ENCODE data around the gene VAV2. TPM values are rescaled to one million over a fixed set of nuclear protein-coding genes. Genes with fewer than 3 reads are reported as not detected.

VAV2 gene
- total and polyA plus RNA-seq, 5 donors, result 4.7 to 11.4 (median 7.4) TPM

DNA sequence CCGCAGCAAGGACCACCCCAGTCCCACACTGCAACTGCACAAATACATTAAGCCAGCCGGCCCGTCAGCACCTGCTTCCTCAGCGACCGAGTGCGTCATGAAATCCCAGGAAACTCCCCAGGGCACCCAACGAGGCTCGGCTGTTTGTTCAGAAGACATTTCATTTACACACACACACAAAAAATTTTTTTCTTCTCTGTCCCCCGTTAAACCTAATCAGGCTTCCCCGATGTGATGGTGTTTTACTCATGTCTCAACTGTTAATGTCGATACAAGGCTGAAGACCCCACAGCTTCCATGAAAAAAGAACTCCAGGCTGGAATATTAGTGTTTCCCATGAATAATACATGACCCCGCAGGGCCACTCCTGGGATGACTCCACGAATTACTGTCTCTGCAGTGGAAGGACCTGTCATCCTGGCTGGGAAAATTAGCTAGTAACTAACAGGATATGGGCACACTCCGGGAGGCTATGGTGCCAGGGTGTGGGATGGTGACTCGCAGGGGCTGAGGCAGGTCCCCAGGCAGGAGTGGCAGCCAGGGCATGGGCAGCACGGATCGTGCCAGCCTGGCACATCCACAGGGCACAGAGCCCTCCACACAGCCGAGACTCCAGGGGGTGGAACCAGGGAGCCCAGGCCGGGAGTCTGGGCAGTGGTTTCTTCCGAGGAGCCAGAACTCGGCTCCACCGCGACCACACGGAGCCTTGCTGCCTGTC is 102.4 kb downstream of the VAV2 start:
- H3K27me3 ChIP-seq (ENCODE audit: control insufficient read depth, insufficient read depth), result no peaks in the 10 kb centered on the region
- ATAC-seq (peak in 1 of 2 donors; percentile 24), DNase-seq (no peak)
- no peak overlapping the region for H3K27ac ChIP-seq (ENCODE audit: low read length)
- no peaks in the 10 kb centered on the region for H3K9me3 ChIP-seq (ENCODE audit: control insufficient read depth, low read length)
- WGBS, result 86% methylated on average over 24 of the region's 24 CpGs
- intact Hi-C loops (cut with DNase I), result loop anchor here in 1 of 4 donors (10.0 kb wide), 1 partner anchor 65 kb away; no protein-coding TSS in a partner anchor
- H3K4me1 ChIP-seq (ENCODE audit: control insufficient read depth, insufficient read depth, low read length), result no peaks in the 10 kb centered on the region
- no peak overlapping the region for H3K4me3 ChIP-seq (ENCODE audit: low read length)

DNA sequence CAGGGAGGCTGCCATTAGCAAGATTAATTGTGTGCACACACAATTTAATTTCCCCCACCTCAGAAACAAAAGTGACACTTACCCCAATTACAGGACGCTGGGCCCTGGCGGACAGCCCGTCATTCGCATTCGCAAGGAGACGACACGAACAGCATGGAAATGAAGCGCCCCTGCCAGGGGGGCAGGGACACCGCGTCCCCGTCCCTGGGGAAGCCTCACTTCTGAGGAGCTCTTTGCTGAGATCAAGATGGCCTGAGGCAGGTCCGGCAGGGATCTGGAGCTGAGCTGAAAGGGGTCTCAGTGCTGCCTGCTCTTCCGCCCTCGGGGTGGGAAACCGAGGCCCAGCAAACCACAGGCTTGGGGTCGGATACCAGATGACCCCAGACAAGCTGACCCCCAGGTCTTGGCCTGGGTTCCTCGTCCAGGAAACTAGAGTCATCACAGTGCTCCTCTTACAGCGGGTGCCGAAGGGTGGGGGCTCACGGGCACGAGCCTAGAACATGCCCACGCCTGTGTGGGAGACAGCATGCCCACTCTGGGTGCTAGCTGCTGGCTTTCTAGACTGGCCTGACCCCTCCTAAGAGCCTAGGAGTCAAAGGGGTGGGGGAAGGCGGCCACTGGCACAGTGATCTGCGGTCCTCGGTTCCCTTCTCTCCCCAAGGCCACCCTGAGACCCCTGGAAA is 103.2 kb downstream of the VAV2 start:
- no peak overlapping the region for H3K27ac ChIP-seq (ENCODE audit: low read length)
- intact Hi-C loops (cut with DNase I), result no loop called here
- no peak overlapping the region for H3K4me3 ChIP-seq (ENCODE audit: low read length)
- H3K27me3 ChIP-seq (ENCODE audit: control insufficient read depth, insufficient read depth), result no peaks in the 10 kb centered on the region
- H3K9me3 ChIP-seq (ENCODE audit: control insufficient read depth, low read length), result no peaks in the 10 kb centered on the region
- DNase-seq (no peak), ATAC-seq (no peak)
- H3K4me1 ChIP-seq (ENCODE audit: control insufficient read depth, insufficient read depth, low read length), result no peaks in the 10 kb centered on the region
- 83% methylated on average over 25 of the region's 25 CpGs for WGBS

DNA sequence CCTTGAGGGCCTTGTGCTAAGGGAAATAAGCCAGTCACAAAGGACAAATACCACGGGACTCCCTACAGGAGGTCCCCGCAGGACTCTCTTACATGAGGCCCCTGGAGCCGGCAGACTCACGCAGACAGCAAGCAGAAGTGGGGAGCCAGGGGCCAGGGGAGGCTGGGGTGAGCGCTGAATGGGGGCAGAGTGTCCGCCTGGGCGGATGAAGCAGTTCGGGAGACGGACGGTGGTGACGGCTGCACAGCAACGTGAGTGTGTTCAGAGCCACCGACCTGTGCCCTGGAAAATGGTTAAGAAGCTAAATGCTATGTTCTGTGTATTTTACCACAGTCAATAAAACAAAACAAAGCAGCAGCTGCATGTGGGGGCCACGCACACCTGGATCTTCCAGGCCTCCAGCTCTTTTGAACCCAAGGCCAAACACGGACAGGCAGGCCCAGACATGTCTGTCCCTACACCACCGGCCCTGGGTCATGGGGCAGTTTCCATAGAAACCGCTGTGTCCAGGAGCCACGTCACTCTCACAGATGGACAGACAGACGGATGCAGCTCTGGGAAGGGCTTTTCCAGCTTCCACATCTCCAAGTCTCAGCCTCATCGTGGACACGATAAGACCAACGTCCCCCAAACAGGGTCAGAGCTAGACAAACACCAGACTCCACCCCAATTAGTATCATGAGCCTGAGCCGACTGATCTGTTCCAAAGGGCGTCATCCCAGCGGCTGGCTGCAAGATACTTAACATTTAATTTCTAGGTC is 103.9 kb downstream of the VAV2 start:
- H3K27me3 ChIP-seq (ENCODE audit: control insufficient read depth, insufficient read depth), result no peaks in the 10 kb centered on the region
- H3K27ac ChIP-seq (ENCODE audit: low read length), result no peak overlapping the region
- DNase-seq (no peak), ATAC-seq (no peak)
- no peak overlapping the region for H3K4me3 ChIP-seq (ENCODE audit: low read length)
- intact Hi-C loops (cut with DNase I), result no loop called here
- no peaks in the 10 kb centered on the region for H3K9me3 ChIP-seq (ENCODE audit: control insufficient read depth, low read length)
- WGBS, result 75% methylated on average over 25 of the region's 25 CpGs
- H3K4me1 ChIP-seq (ENCODE audit: control insufficient read depth, insufficient read depth, low read length), result no peaks in the 10 kb centered on the region

DNA sequence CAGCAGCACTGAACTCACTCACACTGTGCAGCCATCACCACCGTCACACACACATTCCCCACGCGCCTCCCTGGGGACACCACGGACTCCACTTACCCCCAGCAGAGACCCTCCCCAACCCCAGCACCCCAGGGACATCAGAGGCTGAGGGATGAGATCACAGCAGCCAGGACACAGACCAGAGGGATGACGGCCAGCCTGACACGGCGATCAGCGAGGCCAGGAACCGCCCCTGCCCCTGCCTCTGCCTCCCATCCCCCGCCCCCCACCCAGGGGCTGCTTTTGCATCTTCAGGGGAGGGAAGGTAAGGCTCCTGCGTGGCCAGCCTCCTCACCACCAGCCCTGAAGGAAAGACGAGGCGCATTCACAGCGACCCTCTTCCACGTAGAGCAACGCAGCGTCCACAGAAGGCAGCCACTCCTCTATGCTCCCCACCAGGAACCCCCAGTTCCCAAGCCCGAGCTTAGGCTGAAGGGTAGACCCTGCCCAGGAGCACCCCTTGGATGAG is 104.5 kb downstream of the VAV2 start:
- H3K27me3 ChIP-seq (ENCODE audit: control insufficient read depth, insufficient read depth), result no peaks in the 10 kb centered on the region
- no peak overlapping the region for H3K4me3 ChIP-seq (ENCODE audit: low read length)
- WGBS, result 78% methylated on average over 18 of the region's 18 CpGs
- no peaks in the 10 kb centered on the region for H3K9me3 ChIP-seq (ENCODE audit: control insufficient read depth, low read length)
- ATAC-seq (no peak), DNase-seq (no peak)
- H3K4me1 ChIP-seq (ENCODE audit: control insufficient read depth, insufficient read depth, low read length), result no peaks in the 10 kb centered on the region
- intact Hi-C loops (cut with DNase I), result no loop called here
- no peak overlapping the region for H3K27ac ChIP-seq (ENCODE audit: low read length)

DNA sequence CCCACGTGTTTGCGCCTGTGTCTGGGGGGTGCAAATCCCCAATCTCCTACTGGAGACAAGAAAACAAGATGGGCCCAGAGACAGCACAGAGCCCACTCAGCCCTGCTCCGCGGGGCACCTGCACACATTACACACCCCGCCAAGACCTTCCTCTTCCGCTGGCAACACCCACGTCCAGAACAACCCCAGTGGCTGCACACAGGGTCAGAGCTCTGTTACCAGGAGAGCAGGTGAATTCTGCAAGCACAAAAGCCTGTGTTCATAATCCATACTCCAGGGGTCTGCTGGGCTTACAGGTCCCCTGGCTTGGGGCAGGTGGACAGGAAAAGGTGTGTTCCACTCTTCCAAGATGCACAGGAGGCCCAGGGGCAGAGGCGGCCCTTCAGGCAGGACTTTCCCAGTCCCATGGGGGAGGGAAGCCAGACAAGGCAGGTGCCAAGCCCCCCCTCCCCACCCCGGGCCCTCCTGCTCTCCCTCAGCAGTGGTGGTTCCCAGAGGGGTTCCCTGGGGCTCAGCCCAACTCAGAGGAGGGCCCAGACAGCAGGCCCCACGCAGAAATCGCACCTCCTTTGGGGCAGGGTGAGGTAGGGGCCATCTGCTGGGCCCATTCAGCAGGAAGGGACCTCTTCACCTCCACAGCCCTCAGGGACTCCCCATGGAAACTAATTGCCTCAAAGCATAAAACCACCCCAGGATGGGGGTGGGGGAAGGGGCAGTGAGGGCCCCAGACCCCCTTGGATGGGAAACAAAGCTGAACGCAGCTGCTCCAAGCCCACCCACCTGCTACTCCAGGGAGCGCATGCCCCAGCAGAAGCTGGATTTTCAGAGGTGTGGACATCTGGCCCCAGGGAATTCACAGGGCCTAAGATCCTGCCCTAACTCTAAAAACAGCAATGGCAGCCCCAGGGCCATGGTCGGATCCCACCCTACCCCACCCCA is 105.3 kb downstream of the VAV2 start:
- DNase-seq (no peak), ATAC-seq (no peak)
- no peak overlapping the region for H3K4me3 ChIP-seq (ENCODE audit: low read length)
- no peaks in the 10 kb centered on the region for H3K4me1 ChIP-seq (ENCODE audit: control insufficient read depth, insufficient read depth, low read length)
- no peaks in the 10 kb centered on the region for H3K27me3 ChIP-seq (ENCODE audit: control insufficient read depth, insufficient read depth)
- WGBS, result 84% methylated on average over 14 of the region's 14 CpGs
- intact Hi-C loops (cut with DNase I), result no loop called here
- H3K27ac ChIP-seq (ENCODE audit: low read length), result no peak overlapping the region
- no peaks in the 10 kb centered on the region for H3K9me3 ChIP-seq (ENCODE audit: control insufficient read depth, low read length)

DNA sequence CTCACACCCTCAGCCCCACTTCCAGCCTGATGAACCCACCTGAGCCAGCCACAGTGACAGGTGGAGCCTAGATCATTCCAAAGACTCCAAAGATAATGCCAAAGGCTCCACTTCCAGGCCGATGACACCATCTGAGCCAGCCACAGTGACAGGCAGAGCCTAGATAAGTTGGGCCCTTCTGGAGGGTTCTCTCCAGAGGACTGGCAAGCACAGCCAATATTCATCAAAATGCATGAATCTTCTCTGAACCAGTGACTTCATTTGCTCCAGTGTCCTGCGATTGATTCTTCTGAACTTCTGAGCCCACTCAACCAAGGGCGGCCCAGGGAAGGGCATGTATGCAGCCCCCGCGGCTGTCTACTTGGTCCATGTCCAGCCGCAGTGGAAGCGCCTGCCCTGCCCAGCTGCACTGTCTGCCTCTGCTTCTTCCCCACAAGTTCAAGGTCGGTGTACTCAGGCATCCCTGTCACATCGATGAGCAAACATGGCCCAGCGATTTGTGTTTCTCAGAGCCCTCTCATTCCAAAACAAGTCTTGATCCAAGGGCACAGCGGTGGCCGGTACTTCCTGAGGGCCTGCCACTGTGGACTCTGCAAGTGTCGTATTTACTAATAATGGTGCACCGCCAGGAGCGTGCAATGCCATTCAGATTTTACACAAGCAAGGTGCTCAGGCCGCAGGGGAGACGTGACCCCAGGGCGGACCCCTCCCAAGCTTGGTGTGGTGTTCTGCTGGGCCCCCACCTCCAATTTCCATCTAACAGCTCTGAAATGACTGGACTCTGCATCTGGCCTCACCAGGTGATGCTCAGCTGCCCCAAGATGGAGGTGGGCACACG is 107.0 kb downstream of the VAV2 start:
- Histone ChIP-seq H3K9me3 (ENCODE audit: control insufficient read depth, low read length) (no peaks in the 10 kb centered on the region), H3K27ac (ENCODE audit: low read length) (no peak overlapping the region), H3K27me3 (ENCODE audit: control insufficient read depth, insufficient read depth) (no peaks in the 10 kb centered on the region), H3K4me3 (ENCODE audit: low read length) (no peak overlapping the region), H3K4me1 (ENCODE audit: control insufficient read depth, insufficient read depth, low read length) (peaks cover 2% of the 10 kb centered on the region)
- intact Hi-C loops (cut with DNase I), result no loop called here
- no peak for DNase-seq
- no peak for ATAC-seq
- WGBS, result 92% methylated on average over 19 of the region's 19 CpGs

DNA sequence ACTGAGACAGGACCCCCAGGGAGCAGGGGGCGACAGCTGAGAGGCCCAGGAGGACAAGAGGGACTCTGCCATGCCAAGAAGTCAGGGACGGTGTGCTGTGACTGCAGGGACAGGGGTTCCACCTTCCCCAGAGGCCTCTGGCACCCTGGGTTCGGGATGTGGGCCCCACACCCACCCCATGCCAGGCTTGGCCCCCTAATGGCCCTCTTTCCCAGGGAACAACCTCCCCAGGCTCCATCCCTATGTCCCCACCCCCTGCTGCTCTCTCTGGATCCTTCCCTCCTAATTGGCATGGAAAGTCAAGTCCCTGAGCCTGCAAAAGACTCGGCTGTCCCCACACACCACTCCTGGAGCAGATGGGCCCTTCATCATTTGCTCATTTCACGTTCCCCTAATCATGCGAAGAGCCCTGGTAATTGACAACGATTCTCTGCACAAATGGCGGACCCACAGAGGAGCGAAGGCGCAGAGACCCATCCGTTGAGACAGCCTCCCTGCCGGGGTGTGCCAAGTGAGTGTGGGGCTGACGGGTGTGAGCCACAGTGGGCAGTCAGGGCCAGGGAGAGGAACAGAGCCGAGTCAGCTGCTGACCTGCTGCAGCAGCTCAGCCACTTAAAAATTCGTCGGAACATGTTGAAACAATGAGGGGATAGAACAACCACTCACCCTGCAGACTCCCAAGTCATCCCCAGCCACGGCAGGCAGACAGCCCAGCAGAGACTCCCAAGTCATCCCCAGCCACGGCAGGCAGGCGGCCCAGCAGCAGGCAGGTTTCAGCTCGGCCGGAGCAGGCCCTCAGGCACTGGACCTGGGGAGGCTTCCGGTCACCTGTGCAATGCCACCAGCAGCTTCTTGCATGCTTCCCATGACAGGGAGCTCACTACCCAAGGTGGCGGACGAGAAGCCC is 109.0 kb downstream of the VAV2 start:
- intact Hi-C loops (cut with DNase I), result no loop called here
- H3K4me3 ChIP-seq (ENCODE audit: low read length), result no peak overlapping the region
- no peaks in the 10 kb centered on the region for H3K27me3 ChIP-seq (ENCODE audit: control insufficient read depth, insufficient read depth)
- H3K27ac ChIP-seq (ENCODE audit: low read length), result no peak overlapping the region
- 88% methylated on average over 24 of the region's 24 CpGs for WGBS
- DNase-seq, result no peak
- ATAC-seq, result no peak
- H3K9me3 ChIP-seq (ENCODE audit: control insufficient read depth, low read length), result no peaks in the 10 kb centered on the region
- H3K4me1 ChIP-seq (ENCODE audit: control insufficient read depth, insufficient read depth, low read length), result peaks cover 2% of the 10 kb centered on the region

DNA sequence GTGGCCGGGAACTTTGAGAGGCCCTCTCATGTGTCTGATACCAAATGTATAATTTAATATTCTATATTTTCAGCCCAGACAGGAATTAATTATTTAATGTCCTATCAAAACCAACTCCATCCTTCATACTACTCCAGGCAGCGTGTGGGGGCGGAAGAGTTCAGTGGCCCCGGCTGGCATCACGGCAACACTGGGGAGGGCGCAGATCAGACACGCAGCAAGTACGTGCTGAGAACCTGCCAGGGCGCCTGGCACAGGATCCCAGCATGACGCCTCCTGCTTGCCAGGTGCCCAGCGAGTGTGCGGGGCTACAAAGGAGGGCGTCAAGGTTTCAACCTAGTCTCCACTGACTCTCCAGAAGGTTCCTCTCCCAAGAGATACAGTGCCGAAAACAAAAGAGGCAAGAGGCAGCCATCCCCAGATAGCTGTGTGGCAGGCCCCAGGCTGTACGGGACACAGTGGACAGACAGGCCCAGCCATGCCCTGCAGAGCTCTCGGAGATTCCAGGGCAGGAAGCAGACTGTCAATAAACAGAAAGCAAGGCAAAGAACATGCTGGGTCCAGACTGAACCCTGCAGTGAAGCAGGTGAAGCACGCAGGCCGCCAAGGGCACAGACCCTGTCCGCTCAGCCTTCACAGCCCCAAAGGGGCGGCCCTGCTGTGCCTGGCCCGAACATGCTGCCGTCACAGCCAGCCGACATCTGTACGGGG is 110.3 kb downstream of the VAV2 start:
- 76% methylated on average over 24 of the region's 24 CpGs for WGBS
- no peaks in the 10 kb centered on the region for H3K27me3 ChIP-seq (ENCODE audit: control insufficient read depth, insufficient read depth)
- ATAC-seq, result peak in 1 of 2 donors; percentile 22
- peaks cover 2% of the 10 kb centered on the region for H3K4me1 ChIP-seq (ENCODE audit: control insufficient read depth, insufficient read depth, low read length)
- H3K27ac ChIP-seq (ENCODE audit: low read length), result no peak overlapping the region
- H3K4me3 ChIP-seq (ENCODE audit: low read length), result no peak overlapping the region
- DNase-seq, result peak in 2 of 3 donors; percentile 67 to 78
- intact Hi-C loops (cut with DNase I), result no loop called here
- no peaks in the 10 kb centered on the region for H3K9me3 ChIP-seq (ENCODE audit: control insufficient read depth, low read length)

Measured in right cardiac atrium (tissue), 5 donors.